ENCODE data around the gene PPFIA4. TPM values are rescaled to one million over a fixed set of nuclear protein-coding genes. Genes with fewer than 3 reads are reported as not detected.

The PPFIA4 gene
- total and polyA plus RNA-seq, 7 donors = 8.3 to 99.8 (median 29.1) TPM

- DNase-seq = no peak
- peaks cover 0 to 8% (median 2%) of the 10 kb centered on the region in 3 donors for H3K27me3 ChIP-seq (ENCODE audit: insufficient read depth in 3 of 3, low read length in 2 of 3)
- no peaks in the 10 kb centered on the region for H3K36me3 ChIP-seq (ENCODE audit: insufficient read depth in 1 of 2, low read depth in 1 of 2)
- no peaks in the 10 kb centered on the region for H3K9me3 ChIP-seq
- no peak for TF ChIP-seq CTCF (IDR thresholded peaks at IDR 0.05)
- H3K27ac ChIP-seq = peak overlapping the region; percentile 64
- H3K4me3 ChIP-seq = peak overlapping the region; percentile 73
- 31 to 36% (median 34%) methylated on average over 7 of the region's 7 CpGs for WGBS, 3 donors
- no peak for ATAC-seq
- intact Hi-C loops (cut with DNase I) = loop anchor here in 1 of 2 donors (5.0 kb wide), 1 partner anchor 41 kb away; the partner anchor contains the start of gene MYOG
- H3K4me1 ChIP-seq = peaks cover 42% of the 10 kb centered on the region
Observed at GRCh38 chr1:203128431-203128715, 102.1 kb downstream of the PPFIA4 start.

Other genes starting within 250 kb of the PPFIA4 start
- 10 to 100 TPM; 10.7 to 13.9 (median 12.3) TPM for gene KDM5B, start 218.1 kb upstream of the PPFIA4 start, total RNA-seq
- gene KDM5B, start 218.1 kb upstream of the PPFIA4 start, polyA plus RNA-seq = 1 to 10 TPM; 2.4 to 3.3 (median 3.2) TPM
- 1 to 10 TPM in 1 of 4 donors, under 1 TPM in 3; 0.44 to 4.1 (median 0.66) TPM for gene PCAT6, start 215.5 kb upstream of the PPFIA4 start, total RNA-seq
- under 1 TPM; 0.14 to 0.57 (median 0.28) TPM for gene PCAT6, start 215.5 kb upstream of the PPFIA4 start, polyA plus RNA-seq
- gene RABIF, start 137.3 kb upstream of the PPFIA4 start, total RNA-seq = 1 to 10 TPM; 3.6 to 7.0 (median 5.8) TPM
- gene RABIF, start 137.3 kb upstream of the PPFIA4 start, polyA plus RNA-seq = 10 to 100 TPM in 1 of 3 donors, 1 to 10 TPM in 2; 7.0 to 12.1 (median 8.5) TPM
- gene KLHL12, start 99.3 kb upstream of the PPFIA4 start, total RNA-seq = 10 to 100 TPM; 14.3 to 19.8 (median 16.1) TPM
- gene KLHL12, start 99.3 kb upstream of the PPFIA4 start, polyA plus RNA-seq = 10 to 100 TPM in 2 of 3 donors, 1 to 10 TPM in 1; 7.4 to 27.4 (median 16.5) TPM
- 10 to 100 TPM; 64.4 to 91.0 (median 72.1) TPM for gene ADIPOR1, start 68.2 kb upstream of the PPFIA4 start, total RNA-seq
- 100 to 1,000 TPM in 1 of 3 donors, 10 to 100 TPM in 2; 75.3 to 127 (median 95.8) TPM for gene ADIPOR1, start 68.2 kb upstream of the PPFIA4 start, polyA plus RNA-seq
- 100 to 1,000 TPM; 395 to 772 (median 630) TPM for gene CYB5R1, start 59.2 kb upstream of the PPFIA4 start, total RNA-seq
- 100 to 1,000 TPM; 255 to 500 (median 354) TPM for gene CYB5R1, start 59.2 kb upstream of the PPFIA4 start, polyA plus RNA-seq
- gene TMEM183A, start 19.1 kb upstream of the PPFIA4 start, total RNA-seq = 10 to 100 TPM; 17.1 to 25.6 (median 19.2) TPM
- 10 to 100 TPM; 19.0 to 33.9 (median 29.9) TPM for gene TMEM183A, start 19.1 kb upstream of the PPFIA4 start, polyA plus RNA-seq
- 100 to 1,000 TPM in 3 of 4 donors, 10 to 100 TPM in 1; 42.9 to 451 (median 253) TPM for gene MYOG, start 59.5 kb downstream of the PPFIA4 start, total RNA-seq
- gene MYOG, start 59.5 kb downstream of the PPFIA4 start, polyA plus RNA-seq = 100 to 1,000 TPM in 1 of 3 donors, 10 to 100 TPM in 1, 1 to 10 TPM in 1; 9.7 to 160 (median 59.7) TPM
- gene ADORA1, start 101.2 kb downstream of the PPFIA4 start, total RNA-seq = 10 to 100 TPM in 1 of 4 donors, 1 to 10 TPM in 3; 1.2 to 10.4 (median 6.1) TPM
- 1 to 10 TPM; 1.1 to 1.8 (median 1.3) TPM for gene ADORA1, start 101.2 kb downstream of the PPFIA4 start, polyA plus RNA-seq
- gene MYBPH, start 149.3 kb downstream of the PPFIA4 start, total RNA-seq = 100 to 1,000 TPM in 3 of 4 donors, 10 to 100 TPM in 1; 18.0 to 882 (median 334) TPM
- gene MYBPH, start 149.3 kb downstream of the PPFIA4 start, polyA plus RNA-seq = 10 to 100 TPM; 20.6 to 39.1 (median 33.4) TPM
- gene CHI3L1, start 160.2 kb downstream of the PPFIA4 start, total RNA-seq = 100 to 1,000 TPM in 1 of 4 donors, 10 to 100 TPM in 1, 1 to 10 TPM in 2; 1.7 to 156 (median 37.0) TPM
- gene CHI3L1, start 160.2 kb downstream of the PPFIA4 start, polyA plus RNA-seq = 10 to 100 TPM in 1 of 3 donors, 1 to 10 TPM in 2; 8.4 to 11.1 (median 9.9) TPM
- gene CHIT1, start 203.2 kb downstream of the PPFIA4 start, total RNA-seq = under 1 TPM in 2 of 4 donors, not detected in 2; 0.08 to 0.27 TPM
- under 1 TPM in 2 of 3 donors, not detected in 1; 0.04 to 0.10 TPM for gene CHIT1, start 203.2 kb downstream of the PPFIA4 start, polyA plus RNA-seq